Raji (cell line): ENCODE measurements around the gene HDAC7.

Source experiments
- POLR2A ChIP-seq: IDR thresholded peaks from 2 replicates; pipeline ENCODE4 v1.6.1; 2011; ENCODE audit warnings: low read depth, low read length, control low read depth; ENCODE audit not compliant: insufficient read depth

Gene HDAC7

DNA sequence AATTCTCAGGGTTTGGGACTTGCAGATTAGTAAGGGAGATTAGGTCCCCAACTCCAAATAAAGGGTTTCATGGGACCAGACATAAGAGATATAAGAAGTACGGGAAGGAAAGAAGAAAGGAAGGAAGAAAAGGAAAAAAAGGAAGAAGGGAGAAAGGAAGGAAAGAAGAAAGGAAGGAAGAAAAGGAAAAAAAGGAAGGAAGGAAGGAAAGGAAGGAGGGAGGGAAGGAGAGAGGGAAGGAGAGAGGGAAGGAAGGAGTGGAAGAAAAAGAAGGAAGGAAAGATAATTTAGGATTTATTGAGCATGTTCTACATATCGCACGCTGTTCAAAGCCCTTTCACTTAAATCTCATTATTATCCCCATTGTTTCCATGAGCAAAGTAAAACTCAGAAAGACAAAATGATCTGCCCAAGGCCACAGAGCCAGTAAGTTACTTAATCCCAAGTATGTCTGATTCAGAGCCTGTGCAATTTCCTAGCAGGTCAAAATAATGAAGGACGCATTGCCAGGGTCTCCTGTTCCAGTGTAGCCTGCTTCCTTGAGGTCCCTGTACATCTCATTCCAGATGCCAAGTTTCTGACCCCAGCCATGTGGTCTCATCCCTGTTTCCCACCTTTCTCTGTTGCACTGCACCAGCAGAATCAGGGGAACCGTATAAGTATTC lies 3.9 kb upstream of the HDAC7 start:
- TF ChIP-seq POLR2A = no peak

GRCh38 chr12:47822863-47823262 lies 3.2 kb upstream of the HDAC7 start:
- no peak for TF ChIP-seq POLR2A

DNA sequence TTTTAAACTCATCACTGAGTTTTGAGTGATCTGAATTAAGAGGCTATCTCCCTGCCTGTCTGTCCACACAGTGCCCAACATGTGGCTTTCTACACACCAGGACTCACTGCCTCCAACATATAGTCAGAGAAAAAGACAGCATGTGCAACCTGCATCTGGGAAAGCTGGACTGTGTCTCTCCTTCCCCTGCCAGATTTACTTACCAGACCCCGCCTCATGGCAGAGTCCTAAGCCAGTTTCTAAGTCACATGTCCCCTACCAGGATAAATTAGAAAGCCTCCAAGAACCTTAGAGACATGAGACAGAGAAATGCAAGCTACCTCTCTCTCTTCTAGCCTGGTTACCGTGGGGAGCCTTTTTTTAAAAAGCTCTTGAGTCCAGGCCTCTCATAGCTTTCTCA lies 2.7 kb upstream of the HDAC7 start:
- peak; percentile 42; the same call in 1 of the 2 replicates for TF ChIP-seq POLR2A

DNA sequence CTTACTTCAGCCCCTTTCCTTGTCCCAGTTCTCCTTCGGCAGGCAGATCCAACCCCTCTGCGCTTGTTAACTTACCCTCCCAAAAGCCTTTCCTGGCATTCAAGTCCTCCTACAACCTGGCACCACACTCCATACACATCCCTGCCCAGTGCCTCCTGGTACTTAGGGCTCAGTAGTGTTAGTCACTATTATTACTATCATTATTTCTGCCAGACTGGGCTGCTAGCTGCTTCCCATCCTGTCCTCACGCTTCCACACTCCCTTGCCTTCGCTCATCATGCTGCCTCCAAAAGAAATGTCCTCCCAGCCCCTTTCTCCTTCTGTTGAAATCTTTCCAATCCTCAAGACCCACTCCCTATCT lies 1.6 kb upstream of the HDAC7 start:
- TF ChIP-seq POLR2A = no peak

GRCh38 chr12:47820631-47821345 lies 1.1 kb upstream of the HDAC7 start:
- TF ChIP-seq POLR2A = no peak

DNA sequence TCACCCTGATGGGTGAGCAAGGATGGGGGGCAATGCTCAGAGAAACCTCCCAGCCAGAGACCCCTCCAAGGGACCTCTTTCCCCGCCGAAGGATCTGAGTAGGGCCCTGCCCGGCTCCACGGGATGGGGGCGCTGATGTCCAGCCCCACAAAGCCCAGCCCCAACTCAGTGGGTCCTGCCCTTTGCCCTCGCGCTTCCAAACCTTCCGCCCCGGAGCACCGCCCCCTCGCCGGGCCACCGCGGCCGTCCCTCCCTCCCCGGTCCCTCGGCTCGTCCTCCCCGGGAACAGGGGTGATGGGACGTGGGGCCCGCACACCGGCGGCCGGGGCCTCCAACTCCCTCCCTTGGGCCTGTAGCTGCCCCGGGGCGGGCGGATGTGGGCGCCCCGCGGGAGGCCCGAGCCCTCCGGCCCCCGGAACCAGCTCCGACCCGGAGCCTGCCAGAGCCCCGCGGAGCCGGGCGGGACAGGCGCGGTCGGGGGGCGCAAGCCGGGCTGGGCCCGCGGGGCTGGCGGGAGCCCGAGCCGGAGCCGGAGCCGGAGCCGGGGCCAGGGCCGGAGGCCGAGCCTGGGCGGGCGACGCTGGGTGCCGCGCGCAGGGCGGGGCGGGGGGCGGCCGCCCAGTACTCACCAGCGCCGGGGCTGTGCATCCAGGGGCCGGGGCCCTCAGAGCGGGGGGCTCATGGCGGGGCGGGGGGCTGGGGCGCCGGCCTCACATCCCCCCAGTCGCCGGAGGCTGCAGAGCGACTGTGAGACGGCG lies 386 bp downstream of the HDAC7 start:
- TF ChIP-seq POLR2A = peak; percentile 59

DNA sequence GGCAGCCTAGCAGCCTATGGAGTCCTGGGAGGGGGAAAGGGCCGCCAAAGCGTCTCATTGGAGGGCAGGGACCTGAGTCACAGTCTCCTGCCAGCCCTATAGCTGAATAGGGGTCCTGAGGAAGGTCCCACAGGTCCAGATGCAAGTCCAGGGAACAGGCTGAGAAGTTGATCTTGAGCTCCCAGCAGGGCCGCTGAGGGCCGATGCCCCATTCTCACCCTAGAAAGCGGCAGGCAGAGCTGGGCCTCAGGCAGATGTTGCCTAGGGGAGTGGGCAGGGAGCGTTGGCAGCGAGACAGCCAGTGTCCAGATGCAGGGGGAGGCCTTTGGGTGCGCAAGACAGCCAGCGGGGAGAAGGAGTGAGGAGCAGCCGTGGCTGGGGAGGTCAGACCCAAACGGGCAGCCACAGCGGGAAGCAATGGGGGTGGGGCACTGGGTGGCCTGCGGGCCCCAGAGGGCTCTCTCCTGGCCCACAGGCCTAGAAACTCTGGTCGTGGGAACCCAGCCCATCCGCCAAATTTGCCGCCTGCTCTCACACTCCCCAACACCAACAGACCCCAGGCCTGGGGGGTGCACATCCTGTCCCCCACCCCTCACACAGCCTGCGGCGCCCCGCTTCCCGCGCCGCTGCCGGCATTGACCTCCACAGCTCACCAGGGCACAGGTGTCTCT lies 1.1 kb downstream of the HDAC7 start:
- TF ChIP-seq POLR2A = no peak

DNA sequence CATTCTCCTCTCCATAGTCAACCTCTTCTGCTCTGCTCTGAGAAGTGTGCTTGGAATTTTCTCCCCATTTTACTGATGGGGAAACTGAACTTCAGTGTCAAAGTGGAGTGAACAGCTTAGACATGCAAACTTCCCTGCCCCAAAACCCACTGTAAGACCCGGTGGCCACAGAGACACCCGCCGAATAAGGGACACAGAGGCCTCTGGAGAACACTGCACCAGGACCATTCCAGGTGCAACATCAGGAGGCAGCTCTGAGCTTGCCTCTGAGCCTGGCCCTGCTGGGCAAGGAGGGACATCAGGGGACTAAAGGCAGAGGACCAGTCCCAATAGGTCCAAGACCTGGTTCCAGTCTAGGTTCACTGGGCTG lies 1.7 kb downstream of the HDAC7 start:
- TF ChIP-seq POLR2A = 0 out of 2 replicates have a peak, but pooled peaks have one; percentile 3

DNA sequence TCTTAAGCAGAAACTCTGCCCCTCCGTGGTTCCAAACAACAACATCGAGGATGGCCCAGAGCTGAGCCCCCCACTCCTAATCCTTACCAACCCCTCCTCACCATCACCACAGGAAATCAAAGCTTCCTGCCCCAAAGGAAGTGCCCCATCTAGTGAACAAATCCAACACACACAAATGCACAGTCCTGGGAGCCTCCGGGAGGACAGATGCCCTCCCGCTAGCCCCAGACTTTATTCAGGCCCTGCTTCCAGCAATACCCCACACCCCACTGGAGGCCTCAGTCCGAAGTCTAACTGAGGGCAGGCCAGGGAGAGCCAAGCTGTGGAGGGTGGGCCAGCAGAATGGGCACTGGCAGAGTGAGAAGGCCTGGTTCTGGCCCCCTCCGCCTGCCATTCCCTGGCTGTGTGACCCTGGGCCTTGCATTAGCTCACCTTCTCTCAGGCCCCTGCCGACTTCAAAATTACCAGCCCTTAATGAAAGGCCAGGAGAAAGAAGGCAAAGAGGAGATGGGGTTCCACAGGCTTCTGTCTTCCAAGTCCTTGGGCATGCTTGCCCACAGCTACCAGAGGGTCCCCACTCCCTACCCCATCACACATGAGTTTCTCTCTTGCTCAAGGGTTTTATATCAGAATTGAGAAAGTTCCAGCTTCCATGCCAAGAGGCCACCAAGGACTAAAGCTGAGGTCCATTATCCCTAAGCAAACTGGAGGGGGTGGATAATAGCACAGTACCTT lies 2.3 kb downstream of the HDAC7 start:
- no peak for TF ChIP-seq POLR2A

DNA sequence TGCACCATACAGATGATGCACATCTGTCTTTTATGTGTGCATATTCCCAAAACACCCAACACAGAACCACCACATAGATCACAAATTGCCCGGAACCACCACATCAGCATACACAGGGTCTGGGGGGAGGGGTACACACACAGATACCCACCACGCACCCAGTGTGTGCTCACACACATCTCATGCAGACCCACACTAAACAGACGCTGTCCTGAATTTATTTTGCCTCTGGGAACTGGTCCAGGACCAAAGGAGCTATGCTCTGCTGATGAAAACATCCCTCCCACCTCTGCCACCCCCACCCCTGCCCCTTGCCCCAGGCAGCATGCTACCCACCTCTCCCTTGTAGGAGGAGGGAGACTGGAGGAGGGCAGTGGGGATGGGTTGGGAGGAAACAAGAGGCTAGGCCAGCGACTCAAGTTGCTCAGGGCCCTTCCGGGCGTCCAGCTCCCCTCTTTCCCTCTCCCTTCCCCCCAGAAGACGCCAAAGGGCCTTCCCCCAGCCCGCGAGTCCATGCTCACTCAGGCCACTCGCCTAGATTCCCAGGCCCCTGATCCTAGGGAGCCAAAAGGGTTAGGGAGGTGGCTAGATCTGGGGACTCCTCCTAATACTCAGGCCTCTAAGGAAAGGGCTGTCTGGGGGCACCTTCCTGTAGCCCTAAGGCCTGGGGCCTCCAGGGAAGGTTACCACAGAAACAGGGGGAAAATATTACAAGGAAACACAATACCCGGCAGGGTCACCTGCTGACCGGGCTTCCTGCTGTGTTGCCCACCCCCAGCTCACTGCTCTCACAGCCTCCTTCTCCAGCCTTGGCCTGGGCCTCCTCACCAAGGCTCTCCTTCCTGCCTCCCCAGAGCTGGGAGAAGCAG lies 3.1 kb downstream of the HDAC7 start:
- TF ChIP-seq POLR2A = no peak; the same call in 1 of the 2 replicates

DNA sequence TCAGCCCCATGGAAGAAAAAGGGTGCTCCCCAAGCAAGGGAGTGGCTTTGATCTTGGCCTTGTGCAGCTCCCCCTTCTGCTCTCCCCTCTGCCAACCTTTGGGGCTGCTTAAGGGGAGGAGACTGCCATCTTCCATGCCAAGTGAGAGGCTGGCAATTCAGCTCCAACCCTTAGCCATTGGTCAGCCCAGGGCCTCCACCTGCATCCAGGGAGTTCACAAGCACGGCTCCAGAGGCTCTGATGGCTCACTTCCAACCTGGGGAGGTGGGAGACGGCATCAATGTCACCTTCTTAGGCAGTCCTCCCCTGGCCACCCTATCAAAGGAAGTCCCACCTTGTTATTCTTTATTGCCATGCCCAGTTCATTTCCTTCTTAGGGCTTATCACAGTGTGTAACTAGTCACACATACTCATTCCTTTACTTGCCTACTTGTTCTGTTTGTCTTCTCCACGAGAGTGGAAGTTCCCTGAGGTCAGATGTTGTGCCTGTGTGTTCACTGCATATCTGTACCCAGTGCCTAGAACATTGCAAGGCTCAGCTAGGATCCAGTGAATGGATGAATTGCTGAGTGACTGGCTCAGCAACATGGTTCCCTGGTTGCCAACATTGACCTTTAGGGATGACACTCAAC lies 5.0 kb downstream of the HDAC7 start:
- TF ChIP-seq POLR2A = no peak

- 0 out of 2 replicates have a peak, but pooled peaks have one; percentile 28 for TF ChIP-seq POLR2A
Measured at GRCh38 chr12:47813511-47814196, 6.0 kb downstream of the HDAC7 start.
